HEK293T (cell line): Measurements from ENCODE around the gene ACSL3.

Experiments used
- CTCF ChIA-PET: fragments of 350-600 bp; formaldehyde crosslinking; extraction: SDS; loops from one replicate; lab custom pipeline; 2021; ENCODE audit warnings: antibody characterized with exemption, inconsistent platforms; lab: Yijun Ruan, JAX
- POLR2A ChIA-PET: fragments of 350-600 bp; formaldehyde crosslinking; extraction: SDS; loops from one replicate; lab custom pipeline; 2020; ENCODE audit warnings: antibody characterized with exemption, inconsistent platforms; lab: Yijun Ruan, JAX
- DNase-seq: peaks from one replicate; pipeline ENCODE4 v3.0.0; 2012; ENCODE audit warnings: mixed read lengths; ENCODE audit errors: extremely low spot score
- ARNT ChIP-seq: fragments of 450-650 bp; IDR thresholded peaks from 2 replicates; pipeline ENCODE4 v1.6.1; 2017; ENCODE audit warnings: mild to moderate bottlenecking
- BHLHE40 ChIP-seq: fragments of 450-650 bp; IDR thresholded peaks from 2 replicates; pipeline ENCODE4 v1.6.1; 2016; ENCODE audit warnings: mild to moderate bottlenecking, moderate library complexity, borderline replicate concordance
- CTBP1 ChIP-seq: fragments of 450-650 bp; IDR thresholded peaks from 2 replicates; pipeline ENCODE4 v1.6.1; 2016; ENCODE audit warnings: borderline replicate concordance
- ELF4 ChIP-seq: fragments of 450-650 bp; IDR thresholded peaks from 2 replicates; pipeline ENCODE4 v1.6.1; 2017; ENCODE audit warnings: antibody characterized with exemption
- FOXA1 ChIP-seq: fragments of 450-650 bp; IDR thresholded peaks from 2 replicates; pipeline ENCODE4 v1.6.1; 2016; ENCODE audit warnings: mild to moderate bottlenecking
- FOXK2 ChIP-seq: fragments of 450-650 bp; IDR thresholded peaks from 2 replicates; pipeline ENCODE4 v1.6.1; 2016; ENCODE audit warnings: mild to moderate bottlenecking
- FOXM1 ChIP-seq: fragments of 450-650 bp; IDR thresholded peaks from 2 replicates; pipeline ENCODE4 v1.6.1; 2017; ENCODE audit warnings: mild to moderate bottlenecking, borderline replicate concordance
- HDGF ChIP-seq: fragments of 450-650 bp; IDR thresholded peaks from 2 replicates; pipeline ENCODE4 v1.6.1; 2017; ENCODE audit warnings: antibody characterized with exemption, borderline replicate concordance
- L3MBTL2 ChIP-seq: fragments of 450-650 bp; conservative IDR thresholded peaks from 2 replicates; pipeline ENCODE4 v1.6.1; 2016; ENCODE audit warnings: mild to moderate bottlenecking
- LEF1 ChIP-seq: fragments of 450-650 bp; IDR thresholded peaks from 2 replicates; pipeline ENCODE4 v1.6.1; 2017; ENCODE audit warnings: mild to moderate bottlenecking, borderline replicate concordance
- NFRKB ChIP-seq: fragments of 450-650 bp; IDR thresholded peaks from 2 replicates; pipeline ENCODE4 v1.6.1; 2016; ENCODE audit warnings: mild to moderate bottlenecking, moderate library complexity
- SP1 ChIP-seq: fragments of 450-650 bp; IDR thresholded peaks from 2 replicates; pipeline ENCODE4 v1.6.1; 2017
- SUZ12 ChIP-seq: fragments of 450-650 bp; IDR thresholded peaks from 2 replicates; pipeline ENCODE4 v1.6.1; 2016; ENCODE audit warnings: mild to moderate bottlenecking
- TARDBP ChIP-seq: fragments of 450-650 bp; IDR thresholded peaks from 2 replicates; pipeline ENCODE4 v1.6.1; 2016
- ZNF384 ChIP-seq: fragments of 450-650 bp; IDR thresholded peaks from 2 replicates; pipeline ENCODE4 v1.6.1; 2016
- TF ChIP-seq, protein P1 (sequence below): fragments of 450-650 bp; IDR thresholded peaks from 2 replicates; pipeline ENCODE4 v1.6.1; 2016

ACSL3 gene

DNA sequence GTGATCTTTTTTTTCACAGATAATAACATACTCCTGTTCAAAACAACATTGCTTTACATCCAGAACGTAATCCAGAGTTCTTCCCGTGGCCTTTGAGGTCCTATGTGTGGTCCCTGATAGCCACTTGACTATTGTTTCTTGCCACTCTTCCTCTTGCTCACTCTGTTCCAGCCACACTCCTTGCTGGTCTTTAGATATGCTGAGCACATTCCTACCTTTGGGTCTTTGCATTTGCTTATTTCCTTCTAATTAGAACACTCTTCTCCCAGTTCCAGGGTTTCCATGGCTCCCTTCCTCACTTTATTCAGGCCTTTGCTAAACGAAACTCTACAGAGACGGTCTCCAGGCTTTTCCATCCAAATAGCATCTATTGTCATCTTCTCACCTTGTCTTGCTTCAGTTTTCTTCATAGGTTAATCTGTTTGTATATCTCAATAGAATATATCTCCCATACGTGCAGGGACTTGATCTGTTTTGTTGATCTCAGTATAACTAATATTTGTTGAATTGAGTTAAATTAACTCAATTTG is 59.9 kb downstream of the ACSL3 start:
- DNase-seq = no peak
- ChIA-PET POLR2A (no interaction called here), CTCF (no interaction called here)
- TF ChIP-seq ELF4 (no peak), FOXM1 (no peak), HDGF (no peak), FOXA1 (no peak), TARDBP (no peak), ZNF384 (no peak), FOXK2 (no peak), SP1 (no peak), L3MBTL2 (no peak), BHLHE40 (no peak), ARNT (no peak), LEF1 (no peak), NFRKB (no peak), CTBP1 (no peak), SUZ12 (no peak)
- TF ChIP-seq, protein P1, sequence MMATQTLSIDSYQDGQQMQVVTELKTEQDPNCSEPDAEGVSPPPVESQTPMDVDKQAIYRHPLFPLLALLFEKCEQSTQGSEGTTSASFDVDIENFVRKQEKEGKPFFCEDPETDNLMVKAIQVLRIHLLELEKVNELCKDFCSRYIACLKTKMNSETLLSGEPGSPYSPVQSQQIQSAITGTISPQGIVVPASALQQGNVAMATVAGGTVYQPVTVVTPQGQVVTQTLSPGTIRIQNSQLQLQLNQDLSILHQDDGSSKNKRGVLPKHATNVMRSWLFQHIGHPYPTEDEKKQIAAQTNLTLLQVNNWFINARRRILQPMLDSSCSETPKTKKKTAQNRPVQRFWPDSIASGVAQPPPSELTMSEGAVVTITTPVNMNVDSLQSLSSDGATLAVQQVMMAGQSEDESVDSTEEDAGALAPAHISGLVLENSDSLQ = no peak

DNA sequence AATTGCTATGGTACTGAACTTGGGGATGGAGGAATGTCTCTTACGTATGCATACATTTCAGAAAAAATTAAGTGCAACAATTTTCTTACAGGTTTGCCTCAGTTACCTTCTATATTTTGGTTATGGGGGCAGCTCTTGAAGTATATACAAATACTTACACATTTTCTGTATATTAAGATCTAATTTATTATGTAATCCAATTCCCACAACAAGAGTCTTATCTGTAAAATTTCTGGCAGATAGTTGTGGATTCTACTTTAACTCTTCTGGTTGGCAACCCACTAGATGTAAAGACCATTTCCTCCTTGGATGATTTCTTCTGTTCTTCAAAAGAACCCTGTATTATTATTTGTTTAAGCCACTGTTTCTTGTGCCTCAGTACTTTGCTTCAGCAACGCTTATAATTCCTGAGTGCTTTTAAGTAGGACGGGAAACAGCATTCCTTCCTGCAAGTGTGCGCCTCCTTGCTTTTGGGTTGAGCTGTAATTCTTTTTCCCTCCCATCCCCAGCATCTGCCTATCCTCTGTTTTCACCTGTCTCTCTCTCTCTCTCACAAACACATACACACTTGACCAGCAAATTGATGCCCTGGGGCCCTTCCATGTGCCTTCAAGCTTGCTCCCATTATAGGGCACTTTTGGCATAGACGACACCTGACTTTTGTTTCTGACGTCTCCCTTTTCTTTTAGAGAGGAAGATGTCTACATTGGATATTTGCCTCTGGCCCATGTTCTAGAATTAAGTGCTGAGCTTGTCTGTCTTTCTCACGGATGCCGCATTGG is 61.4 kb downstream of the ACSL3 start:
- ChIA-PET CTCF (interaction anchor here (1.5 kb wide), 1 partner anchor 17 kb away, joined by 4 read pairs; no protein-coding TSS in a partner anchor), POLR2A (interaction anchor here (0.9 kb wide), 1 partner anchor 9 kb away, joined by 4 read pairs; no protein-coding TSS in a partner anchor)
- no peak for DNase-seq
- TF ChIP-seq CTBP1 (no peak), ZNF384 (no peak), TARDBP (no peak), ARNT (no peak), FOXK2 (no peak), NFRKB (no peak), L3MBTL2 (no peak), SUZ12 (no peak), LEF1 (no peak)

DNA sequence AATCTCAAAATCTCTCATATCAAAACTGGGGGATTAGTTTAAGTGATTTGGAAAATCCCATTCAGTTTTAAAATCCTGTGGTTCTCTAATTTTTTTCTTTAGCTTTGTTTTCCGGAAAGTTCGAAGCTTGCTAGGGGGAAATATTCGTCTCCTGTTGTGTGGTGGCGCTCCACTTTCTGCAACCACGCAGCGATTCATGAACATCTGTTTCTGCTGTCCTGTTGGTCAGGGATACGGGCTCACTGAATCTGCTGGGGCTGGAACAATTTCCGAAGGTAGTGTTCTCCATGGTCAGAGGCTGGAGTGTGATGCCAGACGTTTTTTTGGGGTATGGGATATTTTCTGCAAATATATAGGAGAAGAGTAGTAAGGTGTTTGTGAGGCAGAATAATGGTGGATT is 66.1 kb downstream of the ACSL3 start:
- POLR2A ChIA-PET = no interaction called here
- DNase-seq = no peak
- CTCF ChIA-PET = no interaction called here
- TF ChIP-seq FOXA1 (no peak), BHLHE40 (no peak), HDGF (no peak), SUZ12 (no peak), ZNF384 (no peak), FOXM1 (no peak), CTBP1 (no peak), L3MBTL2 (no peak)
- TF ChIP-seq, protein P1 = no peak

DNA sequence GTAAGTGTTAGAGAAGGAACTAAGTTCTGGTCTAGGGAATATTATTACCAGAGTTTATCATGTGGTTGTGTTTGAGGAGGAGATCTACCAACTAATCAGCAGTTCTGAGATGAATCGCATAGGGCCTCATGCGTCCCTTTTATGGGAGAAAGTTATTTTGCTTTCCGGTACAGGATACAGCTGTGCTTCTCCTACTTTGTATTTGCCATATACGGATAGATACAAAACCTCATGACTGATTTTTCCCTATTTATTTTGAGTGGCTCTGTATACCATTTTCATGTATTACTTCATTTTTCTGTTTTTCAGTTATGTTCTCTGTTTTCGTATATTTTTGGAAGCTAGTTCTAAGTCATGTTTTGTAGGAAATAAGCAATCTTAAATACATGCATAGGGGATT is 66.8 kb downstream of the ACSL3 start:
- no peak for TF ChIP-seq FOXM1
- TF ChIP-seq HDGF = no peak
- no peak for TF ChIP-seq ARNT
- TF ChIP-seq, protein P1 = no peak
- no peak for TF ChIP-seq FOXA1
- no peak for TF ChIP-seq NFRKB
- TF ChIP-seq ELF4 = no peak
- no peak for TF ChIP-seq BHLHE40
- no peak for TF ChIP-seq SP1
- TF ChIP-seq CTBP1 = no peak
- no peak for TF ChIP-seq SUZ12
- ChIA-PET POLR2A (no interaction called here), CTCF (no interaction called here)
- DNase-seq = no peak

DNA sequence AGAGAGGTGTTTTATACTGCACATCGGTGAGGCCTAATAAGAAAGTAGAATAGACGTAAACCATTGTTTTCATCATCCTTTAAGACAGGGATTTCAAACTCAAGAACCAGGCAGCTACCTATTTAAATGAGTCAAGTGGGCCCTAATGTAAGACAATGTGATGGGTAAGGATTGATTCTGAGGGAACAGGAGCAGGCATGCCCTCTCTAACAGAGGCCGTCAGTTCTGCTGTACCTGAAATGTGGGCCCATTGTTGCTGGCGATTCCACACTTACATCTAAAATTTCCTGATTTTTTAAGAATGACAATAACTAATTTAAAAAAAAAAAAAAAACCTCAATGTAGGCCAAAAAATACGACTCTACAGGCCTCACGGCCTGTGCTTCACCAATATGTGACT is 67.5 kb downstream of the ACSL3 start:
- TF ChIP-seq ELF4 (no peak), BHLHE40 (no peak)
- POLR2A ChIA-PET = no interaction called here
- DNase-seq = no peak

DNA sequence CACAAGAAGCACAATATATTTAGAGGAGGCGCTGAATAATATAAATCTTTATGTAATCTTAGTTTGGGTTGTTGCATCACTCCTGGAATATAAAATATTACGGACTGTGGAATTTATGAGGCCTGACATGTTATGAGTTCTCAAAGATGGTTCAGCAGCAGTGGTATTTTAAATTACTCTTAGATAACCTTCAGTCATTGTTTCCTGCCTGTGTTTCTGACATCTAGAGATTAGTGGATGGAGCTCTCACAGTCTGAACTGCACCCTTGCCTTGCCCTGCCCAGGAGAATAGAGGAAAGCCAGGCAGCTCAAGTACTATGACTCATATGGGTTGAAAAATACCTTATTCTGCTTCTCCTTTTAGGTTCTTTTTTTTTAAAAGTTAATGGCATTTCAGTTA is 70.0 kb downstream of the ACSL3 start:
- no peak for TF ChIP-seq L3MBTL2
- no peak for TF ChIP-seq FOXK2
- no peak for TF ChIP-seq ARNT
- TF ChIP-seq, protein P1 = no peak
- TF ChIP-seq NFRKB = no peak
- TF ChIP-seq ELF4 = no peak
- no peak for TF ChIP-seq SP1
- no peak for TF ChIP-seq BHLHE40
- TF ChIP-seq CTBP1 = no peak
- TF ChIP-seq SUZ12 = no peak
- TF ChIP-seq TARDBP = no peak
- no peak for TF ChIP-seq LEF1
- TF ChIP-seq FOXA1 = no peak
- TF ChIP-seq FOXM1 = no peak
- CTCF ChIA-PET = interaction anchor here (0.6 to 1.6 kb wide), 3 partner anchors 9 to 245 kb away, joined by 3 to 4 read pairs (median 3); no protein-coding TSS in a partner anchor
- POLR2A ChIA-PET = interaction anchor here (0.9 kb wide), 1 partner anchor 8 kb away, joined by 4 read pairs; no protein-coding TSS in a partner anchor
- no peak for DNase-seq

More for the DNA sequence above, 67.5 kb downstream of the ACSL3 start:
- CTCF ChIA-PET = no interaction called here
